ENCODE data around the gene CDC34. TPM values are rescaled to one million over a fixed set of nuclear protein-coding genes. Genes with fewer than 3 reads are reported as not detected.
A peak's percentile ranks its signal among the peaks of the same experiment; 100 is the strongest.

The CDC34 gene
- total and polyA plus RNA-seq, 9 of the 15 experiments (the other 6 are each of a cell fraction or from before 2014, with no cell fraction given), result 0.80 to 203 (median 65.5) TPM

DNA sequence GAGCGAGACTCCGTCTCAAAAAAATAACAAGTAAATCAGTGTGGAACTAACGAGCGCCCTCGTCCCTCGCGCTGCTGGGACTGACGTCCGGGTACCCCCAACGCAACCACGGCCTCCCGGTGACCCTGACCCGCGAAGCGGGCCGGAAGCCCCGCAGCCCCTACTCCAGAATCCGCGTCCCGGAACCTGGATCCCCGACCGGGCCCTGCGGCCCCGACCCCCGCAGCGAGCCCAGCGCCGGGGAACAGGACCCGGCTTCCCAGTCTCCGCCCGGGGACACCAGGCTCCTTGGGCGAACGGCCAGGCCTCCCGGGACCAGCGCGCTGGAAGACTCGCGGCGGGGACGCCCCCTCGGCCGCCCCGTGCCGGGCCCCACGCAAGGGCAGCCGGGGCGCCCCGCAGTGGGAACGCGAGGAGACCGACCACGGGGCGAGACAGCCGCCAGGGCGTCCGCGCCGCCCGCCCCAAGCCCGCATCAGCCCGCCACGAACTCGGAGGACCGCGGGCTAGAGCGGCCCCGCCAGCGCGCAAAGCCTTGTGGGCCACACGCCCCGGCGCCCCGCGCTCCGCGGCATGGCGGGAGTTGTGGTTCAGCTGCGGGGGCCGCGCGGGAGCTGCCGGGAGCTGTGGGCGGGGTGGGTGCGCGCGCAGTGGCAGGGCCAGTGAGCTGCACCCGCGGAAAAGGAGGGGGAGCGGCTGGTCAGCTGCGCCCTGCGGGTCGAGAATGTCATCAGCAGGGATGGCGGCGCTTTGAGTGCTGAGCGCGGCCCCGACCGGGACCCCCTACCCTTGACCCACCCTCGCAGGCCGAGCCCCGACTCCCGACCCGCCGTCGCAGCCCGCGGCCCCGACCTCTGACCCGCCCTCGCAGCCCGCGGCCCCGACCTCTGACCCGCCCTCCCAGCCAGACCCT, 42.8 kb upstream of the CDC34 start (continued):
- TF ChIP-seq, protein P1, sequence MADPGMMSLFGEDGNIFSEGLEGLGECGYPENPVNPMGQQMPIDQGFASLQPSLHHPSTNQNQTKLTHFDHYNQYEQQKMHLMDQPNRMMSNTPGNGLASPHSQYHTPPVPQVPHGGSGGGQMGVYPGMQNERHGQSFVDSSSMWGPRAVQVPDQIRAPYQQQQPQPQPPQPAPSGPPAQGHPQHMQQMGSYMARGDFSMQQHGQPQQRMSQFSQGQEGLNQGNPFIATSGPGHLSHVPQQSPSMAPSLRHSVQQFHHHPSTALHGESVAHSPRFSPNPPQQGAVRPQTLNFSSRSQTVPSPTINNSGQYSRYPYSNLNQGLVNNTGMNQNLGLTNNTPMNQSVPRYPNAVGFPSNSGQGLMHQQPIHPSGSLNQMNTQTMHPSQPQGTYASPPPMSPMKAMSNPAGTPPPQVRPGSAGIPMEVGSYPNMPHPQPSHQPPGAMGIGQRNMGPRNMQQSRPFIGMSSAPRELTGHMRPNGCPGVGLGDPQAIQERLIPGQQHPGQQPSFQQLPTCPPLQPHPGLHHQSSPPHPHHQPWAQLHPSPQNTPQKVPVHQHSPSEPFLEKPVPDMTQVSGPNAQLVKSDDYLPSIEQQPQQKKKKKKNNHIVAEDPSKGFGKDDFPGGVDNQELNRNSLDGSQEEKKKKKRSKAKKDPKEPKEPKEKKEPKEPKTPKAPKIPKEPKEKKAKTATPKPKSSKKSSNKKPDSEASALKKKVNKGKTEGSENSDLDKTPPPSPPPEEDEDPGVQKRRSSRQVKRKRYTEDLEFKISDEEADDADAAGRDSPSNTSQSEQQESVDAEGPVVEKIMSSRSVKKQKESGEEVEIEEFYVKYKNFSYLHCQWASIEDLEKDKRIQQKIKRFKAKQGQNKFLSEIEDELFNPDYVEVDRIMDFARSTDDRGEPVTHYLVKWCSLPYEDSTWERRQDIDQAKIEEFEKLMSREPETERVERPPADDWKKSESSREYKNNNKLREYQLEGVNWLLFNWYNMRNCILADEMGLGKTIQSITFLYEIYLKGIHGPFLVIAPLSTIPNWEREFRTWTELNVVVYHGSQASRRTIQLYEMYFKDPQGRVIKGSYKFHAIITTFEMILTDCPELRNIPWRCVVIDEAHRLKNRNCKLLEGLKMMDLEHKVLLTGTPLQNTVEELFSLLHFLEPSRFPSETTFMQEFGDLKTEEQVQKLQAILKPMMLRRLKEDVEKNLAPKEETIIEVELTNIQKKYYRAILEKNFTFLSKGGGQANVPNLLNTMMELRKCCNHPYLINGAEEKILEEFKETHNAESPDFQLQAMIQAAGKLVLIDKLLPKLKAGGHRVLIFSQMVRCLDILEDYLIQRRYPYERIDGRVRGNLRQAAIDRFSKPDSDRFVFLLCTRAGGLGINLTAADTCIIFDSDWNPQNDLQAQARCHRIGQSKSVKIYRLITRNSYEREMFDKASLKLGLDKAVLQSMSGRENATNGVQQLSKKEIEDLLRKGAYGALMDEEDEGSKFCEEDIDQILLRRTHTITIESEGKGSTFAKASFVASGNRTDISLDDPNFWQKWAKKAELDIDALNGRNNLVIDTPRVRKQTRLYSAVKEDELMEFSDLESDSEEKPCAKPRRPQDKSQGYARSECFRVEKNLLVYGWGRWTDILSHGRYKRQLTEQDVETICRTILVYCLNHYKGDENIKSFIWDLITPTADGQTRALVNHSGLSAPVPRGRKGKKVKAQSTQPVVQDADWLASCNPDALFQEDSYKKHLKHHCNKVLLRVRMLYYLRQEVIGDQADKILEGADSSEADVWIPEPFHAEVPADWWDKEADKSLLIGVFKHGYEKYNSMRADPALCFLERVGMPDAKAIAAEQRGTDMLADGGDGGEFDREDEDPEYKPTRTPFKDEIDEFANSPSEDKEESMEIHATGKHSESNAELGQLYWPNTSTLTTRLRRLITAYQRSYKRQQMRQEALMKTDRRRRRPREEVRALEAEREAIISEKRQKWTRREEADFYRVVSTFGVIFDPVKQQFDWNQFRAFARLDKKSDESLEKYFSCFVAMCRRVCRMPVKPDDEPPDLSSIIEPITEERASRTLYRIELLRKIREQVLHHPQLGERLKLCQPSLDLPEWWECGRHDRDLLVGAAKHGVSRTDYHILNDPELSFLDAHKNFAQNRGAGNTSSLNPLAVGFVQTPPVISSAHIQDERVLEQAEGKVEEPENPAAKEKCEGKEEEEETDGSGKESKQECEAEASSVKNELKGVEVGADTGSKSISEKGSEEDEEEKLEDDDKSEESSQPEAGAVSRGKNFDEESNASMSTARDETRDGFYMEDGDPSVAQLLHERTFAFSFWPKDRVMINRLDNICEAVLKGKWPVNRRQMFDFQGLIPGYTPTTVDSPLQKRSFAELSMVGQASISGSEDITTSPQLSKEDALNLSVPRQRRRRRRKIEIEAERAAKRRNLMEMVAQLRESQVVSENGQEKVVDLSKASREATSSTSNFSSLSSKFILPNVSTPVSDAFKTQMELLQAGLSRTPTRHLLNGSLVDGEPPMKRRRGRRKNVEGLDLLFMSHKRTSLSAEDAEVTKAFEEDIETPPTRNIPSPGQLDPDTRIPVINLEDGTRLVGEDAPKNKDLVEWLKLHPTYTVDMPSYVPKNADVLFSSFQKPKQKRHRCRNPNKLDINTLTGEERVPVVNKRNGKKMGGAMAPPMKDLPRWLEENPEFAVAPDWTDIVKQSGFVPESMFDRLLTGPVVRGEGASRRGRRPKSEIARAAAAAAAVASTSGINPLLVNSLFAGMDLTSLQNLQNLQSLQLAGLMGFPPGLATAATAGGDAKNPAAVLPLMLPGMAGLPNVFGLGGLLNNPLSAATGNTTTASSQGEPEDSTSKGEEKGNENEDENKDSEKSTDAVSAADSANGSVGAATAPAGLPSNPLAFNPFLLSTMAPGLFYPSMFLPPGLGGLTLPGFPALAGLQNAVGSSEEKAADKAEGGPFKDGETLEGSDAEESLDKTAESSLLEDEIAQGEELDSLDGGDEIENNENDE (IDR thresholded peaks at IDR 0.05; ENCODE audit: low read depth, low read length), result no peak
- TF ChIP-seq GATA2 (CRISPR knock-in tag; IDR thresholded peaks at IDR 0.05) (no peak), ZNF175 (CRISPR knock-in tag; IDR thresholded peaks at IDR 0.05; ENCODE audit: low read depth) (0 out of 2 replicates have a peak, but pooled peaks have one; percentile 9), SUPT5H (IDR thresholded peaks at IDR 0.05) (peak; percentile 32; the same call in 1 of the 2 replicates), TCF7 (IDR thresholded peaks at IDR 0.05; ENCODE audit: borderline replicate concordance) (0 out of 2 replicates have a peak, but pooled peaks have one; percentile 23), KLF10 (CRISPR knock-in tag; IDR thresholded peaks at IDR 0.05) (no peak), LCOR (CRISPR knock-in tag; IDR thresholded peaks at IDR 0.05) (peak; percentile 48; the same call in 1 of the 2 replicates), HMGN3 (IDR thresholded peaks at IDR 0.05; ENCODE audit: borderline replicate concordance, extremely low read depth, insufficient read length, low read depth, low read length) (peak; percentile 78), RBFOX2 (IDR thresholded peaks at IDR 0.05; ENCODE audit: low read depth, low read length) (peak; percentile 90), ADNP (tag; IDR thresholded peaks at IDR 0.05) (0 out of 2 replicates have a peak, but pooled peaks have one; percentile 17)
- TF ChIP-seq, protein P2, sequence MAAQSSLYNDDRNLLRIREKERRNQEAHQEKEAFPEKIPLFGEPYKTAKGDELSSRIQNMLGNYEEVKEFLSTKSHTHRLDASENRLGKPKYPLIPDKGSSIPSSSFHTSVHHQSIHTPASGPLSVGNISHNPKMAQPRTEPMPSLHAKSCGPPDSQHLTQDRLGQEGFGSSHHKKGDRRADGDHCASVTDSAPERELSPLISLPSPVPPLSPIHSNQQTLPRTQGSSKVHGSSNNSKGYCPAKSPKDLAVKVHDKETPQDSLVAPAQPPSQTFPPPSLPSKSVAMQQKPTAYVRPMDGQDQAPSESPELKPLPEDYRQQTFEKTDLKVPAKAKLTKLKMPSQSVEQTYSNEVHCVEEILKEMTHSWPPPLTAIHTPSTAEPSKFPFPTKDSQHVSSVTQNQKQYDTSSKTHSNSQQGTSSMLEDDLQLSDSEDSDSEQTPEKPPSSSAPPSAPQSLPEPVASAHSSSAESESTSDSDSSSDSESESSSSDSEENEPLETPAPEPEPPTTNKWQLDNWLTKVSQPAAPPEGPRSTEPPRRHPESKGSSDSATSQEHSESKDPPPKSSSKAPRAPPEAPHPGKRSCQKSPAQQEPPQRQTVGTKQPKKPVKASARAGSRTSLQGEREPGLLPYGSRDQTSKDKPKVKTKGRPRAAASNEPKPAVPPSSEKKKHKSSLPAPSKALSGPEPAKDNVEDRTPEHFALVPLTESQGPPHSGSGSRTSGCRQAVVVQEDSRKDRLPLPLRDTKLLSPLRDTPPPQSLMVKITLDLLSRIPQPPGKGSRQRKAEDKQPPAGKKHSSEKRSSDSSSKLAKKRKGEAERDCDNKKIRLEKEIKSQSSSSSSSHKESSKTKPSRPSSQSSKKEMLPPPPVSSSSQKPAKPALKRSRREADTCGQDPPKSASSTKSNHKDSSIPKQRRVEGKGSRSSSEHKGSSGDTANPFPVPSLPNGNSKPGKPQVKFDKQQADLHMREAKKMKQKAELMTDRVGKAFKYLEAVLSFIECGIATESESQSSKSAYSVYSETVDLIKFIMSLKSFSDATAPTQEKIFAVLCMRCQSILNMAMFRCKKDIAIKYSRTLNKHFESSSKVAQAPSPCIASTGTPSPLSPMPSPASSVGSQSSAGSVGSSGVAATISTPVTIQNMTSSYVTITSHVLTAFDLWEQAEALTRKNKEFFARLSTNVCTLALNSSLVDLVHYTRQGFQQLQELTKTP (IDR thresholded peaks at IDR 0.05; ENCODE audit: low read depth in 1 of 2, partially characterized antibody in 2 of 2), result peak in 1 of 2 experiments; percentile 93

Data from K562 (cell line).